MM.1S (cell line): ENCODE data around the gene CLEC16A.

Experiments used
- DNase-seq: peaks from one replicate; pipeline ENCODE4 v3.0.0-alpha.2; 2015
- H2AFZ ChIP-seq: fragments of 300-600 bp; sonication (generic); 2 replicates; pipeline ENCODE4 v1.6.0; 2016; ENCODE audit warnings: antibody characterized with exemption, low read length
- H3F3A ChIP-seq: fragments of 300-600 bp; sonication (generic); 2 replicates; pipeline ENCODE4 v1.6.1; 2016; ENCODE audit warnings: mild to moderate bottlenecking, antibody characterized with exemption, low read length, moderate library complexity, mixed read lengths; ENCODE audit not compliant: insufficient read depth
- H3K27ac ChIP-seq: fragments of 300-600 bp; sonication (generic); 2 replicates; pipeline ENCODE4 v1.5.1; 2016; ENCODE audit warnings: mild to moderate bottlenecking, low read length
- H3K27me3 ChIP-seq: fragments of 300-600 bp; sonication (generic); replicated peaks from 2 replicates; pipeline ENCODE4 v1.6.0; 2016; ENCODE audit warnings: low read length; ENCODE audit not compliant: insufficient read depth
- H3K36me3 ChIP-seq: fragments of 300-600 bp; sonication (generic); replicated peaks from 2 replicates; pipeline ENCODE4 v1.6.1; 2016; ENCODE audit warnings: mild to moderate bottlenecking, low read length, mixed read lengths; ENCODE audit not compliant: insufficient read depth
- H3K4me1 ChIP-seq: fragments of 300-600 bp; sonication (generic); 2 replicates; pipeline ENCODE4 v1.6.1; 2016; ENCODE audit warnings: low read length, mixed read lengths
- H3K4me2 ChIP-seq: fragments of 300-600 bp; sonication (generic); 2 replicates; pipeline ENCODE4 v1.6.0; 2016; ENCODE audit warnings: low read depth, low read length
- H3K4me3 ChIP-seq: fragments of 300-600 bp; sonication (generic); 2 replicates; pipeline ENCODE4 v1.5.1; 2016; ENCODE audit warnings: low read length, mixed read lengths
- H3K79me2 ChIP-seq: fragments of 300-600 bp; sonication (generic); 2 replicates; pipeline ENCODE4 v1.6.1; 2016; ENCODE audit warnings: mixed run types, low read length, mixed read lengths
- H3K9ac ChIP-seq: fragments of 300-600 bp; sonication (generic); 2 replicates; pipeline ENCODE4 v1.6.1; 2016; ENCODE audit warnings: low read length, mixed read lengths
- H3K9me2 ChIP-seq: fragments of 300-600 bp; sonication (generic); replicated peaks from 2 replicates; pipeline ENCODE4 v1.6.1; 2016; ENCODE audit warnings: mild to moderate bottlenecking, low read length, mixed read lengths; ENCODE audit not compliant: insufficient read depth
- H3K9me3 ChIP-seq: fragments of 300-600 bp; sonication (generic); replicated peaks from 2 replicates; pipeline ENCODE4 v1.6.1; 2016; ENCODE audit warnings: mild to moderate bottlenecking, low read length, mixed read lengths; ENCODE audit not compliant: insufficient read depth
- H4K20me1 ChIP-seq: fragments of 300-600 bp; sonication (generic); 2 replicates; pipeline ENCODE4 v1.6.1; 2016; ENCODE audit warnings: mild to moderate bottlenecking, low read length, moderate library complexity, mixed read lengths; ENCODE audit not compliant: insufficient read depth
- CTCF ChIP-seq: fragments of 300-600 bp; sonication (generic); IDR thresholded peaks from 2 replicates; pipeline ENCODE4 v1.5.1; 2016; ENCODE audit warnings: antibody characterized with exemption, low read length, mixed read lengths
- EZH2 ChIP-seq: fragments of 300-600 bp; sonication (generic); optimal IDR thresholded peaks from 2 replicates; pipeline ENCODE3; 2017; ENCODE audit warnings: low read depth, mild to moderate bottlenecking, antibody characterized with exemption, low read length, mixed read lengths
- EZH2phosphoT487 ChIP-seq: fragments of 300-600 bp; sonication (generic); IDR thresholded peaks from 2 replicates; pipeline ENCODE4 v1.6.1; 2018; ENCODE audit warnings: antibody characterized with exemption, low read length

CLEC16A gene

GRCh38 chr16:11205065-11205699, 260.8 kb downstream of the CLEC16A start:
- Histone ChIP-seq H3K9me2 (no peaks in the 10 kb centered on the region), H3F3A (no peaks in the 10 kb centered on the region), H3K4me1 (no peaks in the 10 kb centered on the region), H3K4me2 (no peak overlapping the region), H3K36me3 (no peaks in the 10 kb centered on the region), H3K79me2 (no peaks in the 10 kb centered on the region), H4K20me1 (no peaks in the 10 kb centered on the region), H3K9ac (no peak overlapping the region), H2AFZ (no peak overlapping the region), H3K4me3 (no peak overlapping the region), H3K27ac (no peak overlapping the region), H3K9me3 (no peaks in the 10 kb centered on the region), H3K27me3 (no peaks in the 10 kb centered on the region)
- TF ChIP-seq EZH2, result no peak
- no peak for TF ChIP-seq EZH2phosphoT487
- TF ChIP-seq CTCF, result no peak
- DNase-seq, result no peak

- Histone ChIP-seq H3K27me3 (peaks cover 8% of the 10 kb centered on the region; the same call in 1 of the 2 replicates), H3K9me2 (no peaks in the 10 kb centered on the region), H3K9me3 (no peaks in the 10 kb centered on the region), H4K20me1 (no peaks in the 10 kb centered on the region), H3K79me2 (no peaks in the 10 kb centered on the region), H3K4me2 (no peak overlapping the region), H3K27ac (no peak overlapping the region), H3K9ac (no peak overlapping the region), H3K4me3 (no peak overlapping the region), H3K4me1 (no peaks in the 10 kb centered on the region), H3K36me3 (no peaks in the 10 kb centered on the region), H3F3A (no peaks in the 10 kb centered on the region), H2AFZ (no peak overlapping the region)
- TF ChIP-seq CTCF (no peak), EZH2 (no peak), EZH2phosphoT487 (no peak)
- DNase-seq, result no peak
Observed at GRCh38 chr16:11205754-11206581, 261.6 kb downstream of the CLEC16A start.

GRCh38 chr16:11207646-11208045, 263.3 kb downstream of the CLEC16A start:
- no peak overlapping the region for H3K27ac ChIP-seq
- no peak overlapping the region for H3K9ac ChIP-seq
- TF ChIP-seq CTCF (no peak), EZH2 (no peak), EZH2phosphoT487 (no peak)
- DNase-seq, result no peak
- H3F3A ChIP-seq, result no peaks in the 10 kb centered on the region
- H3K79me2 ChIP-seq, result no peaks in the 10 kb centered on the region
- H2AFZ ChIP-seq, result no peak overlapping the region
- H4K20me1 ChIP-seq, result no peaks in the 10 kb centered on the region
- no peaks in the 10 kb centered on the region for H3K4me1 ChIP-seq
- H3K36me3 ChIP-seq, result no peaks in the 10 kb centered on the region
- H3K4me3 ChIP-seq, result no peak overlapping the region
- H3K27me3 ChIP-seq, result peaks cover 22% of the 10 kb centered on the region
- H3K9me2 ChIP-seq, result no peaks in the 10 kb centered on the region
- no peaks in the 10 kb centered on the region for H3K9me3 ChIP-seq
- H3K4me2 ChIP-seq, result no peak overlapping the region
